NCI-H1436 treated with DMSO at 0.1 percent for 48 hours (cell line): ENCODE results near the gene ANKS1A.
"Not testable (repeated sequence)": the region's sequence is repeated elsewhere in the genome, so short reads cannot be mapped to it uniquely, and the experiment has no call there.

Experiments used
- DNase-seq: peaks from one replicate; lab custom pipeline; 2025; lab: John Stamatoyannopoulos, UW

The ANKS1A gene

DNA sequence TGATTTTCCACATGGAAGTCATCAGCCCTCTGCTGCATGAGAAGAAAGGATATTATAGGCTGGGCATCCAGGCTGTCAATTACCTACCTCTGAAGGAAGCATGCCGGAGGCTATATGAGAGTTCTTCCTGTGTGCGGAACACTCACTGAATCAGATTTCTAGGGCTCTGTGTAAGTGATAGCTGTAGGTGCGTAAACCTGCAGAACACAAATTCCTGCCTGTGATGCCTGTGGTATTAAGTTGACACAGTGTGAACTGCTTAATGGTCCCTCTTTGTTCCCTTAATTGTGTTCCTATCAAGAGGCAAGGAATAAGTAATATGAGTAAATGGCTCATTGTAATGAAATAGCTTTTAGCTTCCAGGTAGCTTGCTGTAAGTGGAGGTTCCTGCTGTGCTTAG is 103.3 kb downstream of the ANKS1A start:
- no peak for DNase-seq

GRCh38 chr6:34993213-34993612 is 104.2 kb downstream of the ANKS1A start:
- DNase-seq = no peak

- no peak for DNase-seq
Observed at GRCh38 chr6:34994693-34995092, 105.6 kb downstream of the ANKS1A start.

DNA sequence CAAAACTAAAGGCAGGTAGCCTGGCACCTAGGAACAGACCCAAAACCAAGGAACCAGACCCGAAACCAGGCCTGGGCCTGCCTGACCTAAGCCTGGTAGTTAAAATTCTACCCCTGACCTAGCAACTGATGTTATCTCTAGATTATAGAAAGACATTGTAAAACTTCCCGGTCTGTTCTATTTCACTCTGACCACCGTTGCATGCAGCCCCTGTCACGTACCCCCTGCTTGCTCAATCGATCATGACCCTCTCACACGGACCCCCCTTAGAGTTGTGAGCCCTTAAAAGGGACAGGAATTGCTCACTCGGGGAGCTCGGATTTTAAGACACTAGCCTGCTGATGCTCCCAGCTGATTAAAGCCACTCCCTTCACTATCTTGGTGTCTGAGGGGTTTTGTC is 109.4 kb downstream of the ANKS1A start:
- DNase-seq = not testable (repeated sequence)

DNA sequence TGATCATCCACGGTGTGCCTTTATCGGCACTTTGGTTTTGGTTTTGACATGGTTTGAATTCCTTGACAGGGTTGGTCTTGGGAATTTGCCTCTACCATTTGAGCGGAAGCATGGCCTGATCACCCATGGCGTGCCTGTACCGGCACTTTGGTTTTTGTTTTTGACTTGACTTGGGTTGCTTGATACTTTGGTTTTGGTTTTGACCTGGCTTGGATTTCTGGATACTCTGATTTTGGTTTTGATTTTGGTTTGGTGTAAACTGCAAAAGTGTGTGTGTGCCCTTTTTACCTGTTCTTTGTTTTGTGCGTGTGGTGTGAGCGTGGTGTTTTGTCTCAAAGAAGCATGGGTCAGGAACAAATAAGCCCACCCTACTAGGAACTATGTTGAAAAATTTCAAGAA is 110.1 kb downstream of the ANKS1A start:
- DNase-seq = not testable (repeated sequence)

GRCh38 chr6:34999962-35000361 is 110.9 kb downstream of the ANKS1A start:
- not testable (repeated sequence) for DNase-seq

DNA sequence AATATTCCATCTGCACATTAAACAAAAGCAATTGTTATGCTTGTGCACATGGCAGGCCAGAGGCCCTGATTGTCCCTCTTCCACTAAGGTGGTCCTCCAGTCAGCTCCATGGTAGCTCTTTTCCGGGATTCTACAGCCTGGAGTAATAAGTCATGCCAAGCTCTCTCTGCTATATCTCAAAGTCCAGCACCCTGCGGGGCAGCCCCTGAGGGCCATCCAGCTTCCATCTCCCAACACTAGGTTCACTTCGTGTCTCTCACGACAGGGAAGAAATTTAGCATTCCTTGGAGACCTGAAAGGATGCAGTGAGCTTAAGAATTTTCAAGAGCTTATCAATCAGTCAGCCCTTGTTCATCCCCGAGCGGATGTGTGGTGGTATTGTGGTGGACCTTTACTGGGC is 112.3 kb downstream of the ANKS1A start:
- not testable (repeated sequence) for DNase-seq

- not testable (repeated sequence) for DNase-seq
Observed at GRCh38 chr6:35003886-35004530, 115.0 kb downstream of the ANKS1A start.

DNA sequence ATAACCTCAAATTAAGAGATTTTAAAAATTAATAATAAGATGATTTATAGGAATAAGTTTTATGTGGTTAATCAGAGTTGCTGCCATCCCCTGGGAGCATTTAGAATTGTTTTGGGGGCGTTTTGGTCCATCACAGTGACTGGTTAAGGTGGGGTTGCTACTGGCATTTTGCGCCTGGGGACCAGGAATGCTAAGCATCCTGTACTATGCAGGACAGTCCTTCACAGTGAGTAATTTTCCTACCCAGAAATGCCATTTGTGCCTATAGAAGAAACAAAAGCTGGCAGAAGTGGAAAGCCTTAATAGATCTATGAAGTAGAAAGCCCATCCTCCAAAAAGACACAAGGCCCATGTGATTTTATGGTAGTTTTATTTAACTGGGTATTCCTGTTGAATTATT is 118.0 kb downstream of the ANKS1A start:
- DNase-seq = no peak

DNA sequence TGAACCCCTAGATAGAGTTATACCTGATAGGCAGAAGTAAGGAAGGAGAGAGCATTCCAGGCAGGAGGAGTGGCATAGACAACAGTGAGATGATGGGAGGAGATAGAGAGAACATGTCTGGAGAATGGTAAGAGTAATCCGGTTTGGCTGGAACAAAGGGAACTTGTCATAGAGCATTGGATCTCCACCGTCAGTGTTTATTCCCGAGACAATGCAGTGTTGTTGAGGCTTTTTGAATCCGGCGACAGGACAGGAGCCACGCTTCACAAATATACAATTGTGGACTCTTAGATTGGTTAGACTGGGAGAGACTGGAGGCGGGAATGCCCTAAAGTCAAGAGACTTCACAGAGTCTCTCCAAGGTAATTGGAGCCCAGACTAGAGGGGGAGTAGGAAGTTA is 119.8 kb downstream of the ANKS1A start:
- DNase-seq = no peak

DNA sequence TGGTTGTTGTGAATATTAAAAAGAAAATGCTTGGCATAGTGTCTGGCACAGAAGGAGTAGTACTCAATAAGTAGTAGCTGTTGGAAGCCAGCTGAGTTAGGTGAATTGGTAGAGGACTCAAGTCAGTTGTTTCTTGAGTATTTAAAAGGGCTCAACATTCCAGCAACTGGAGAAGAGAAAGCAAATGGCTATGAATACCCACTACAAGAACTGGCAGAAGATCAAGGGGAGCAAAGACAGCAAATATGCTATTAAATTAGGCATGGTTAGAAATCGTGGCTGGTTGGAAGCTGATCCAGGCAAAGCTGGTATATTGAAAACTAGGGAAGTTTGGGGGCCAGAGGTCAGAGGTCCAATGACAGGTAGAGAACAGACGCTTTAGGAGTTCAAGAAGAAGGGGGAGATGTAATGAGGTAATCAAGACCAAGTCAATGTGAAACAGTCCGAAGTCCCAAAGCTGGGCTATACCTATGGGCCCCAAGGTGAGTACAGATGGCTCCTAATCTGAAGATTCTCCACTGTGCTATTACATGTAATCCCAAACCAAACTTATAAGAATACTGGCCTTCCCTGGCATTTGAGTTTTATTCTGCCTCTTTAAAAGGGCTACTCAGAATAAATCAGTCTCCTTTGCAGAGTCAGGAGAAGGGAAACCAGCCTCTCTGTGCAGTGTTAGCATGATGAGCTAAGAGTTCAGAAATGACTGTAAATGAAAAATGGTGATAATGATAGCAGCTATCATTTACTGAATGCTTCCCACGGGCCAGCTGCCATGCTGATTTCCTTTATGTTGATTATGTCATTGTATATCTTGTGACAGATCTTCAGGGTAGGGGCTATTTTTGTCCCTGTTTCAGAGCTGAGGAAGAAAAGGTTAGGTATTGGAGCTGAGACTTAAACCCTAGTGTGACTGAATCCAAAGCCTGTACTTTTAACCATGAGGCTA is 122.3 kb downstream of the ANKS1A start:
- DNase-seq = no peak

- no peak for DNase-seq
Observed at GRCh38 chr6:35013701-35014100, 124.6 kb downstream of the ANKS1A start.

GRCh38 chr6:35014341-35014740 is 125.3 kb downstream of the ANKS1A start:
- no peak for DNase-seq

GRCh38 chr6:35014786-35015185 is 125.7 kb downstream of the ANKS1A start:
- DNase-seq = no peak

GRCh38 chr6:35015476-35015875 is 126.4 kb downstream of the ANKS1A start:
- DNase-seq = no peak

- DNase-seq = no peak
Observed at GRCh38 chr6:35015996-35016395, 126.9 kb downstream of the ANKS1A start.

DNA sequence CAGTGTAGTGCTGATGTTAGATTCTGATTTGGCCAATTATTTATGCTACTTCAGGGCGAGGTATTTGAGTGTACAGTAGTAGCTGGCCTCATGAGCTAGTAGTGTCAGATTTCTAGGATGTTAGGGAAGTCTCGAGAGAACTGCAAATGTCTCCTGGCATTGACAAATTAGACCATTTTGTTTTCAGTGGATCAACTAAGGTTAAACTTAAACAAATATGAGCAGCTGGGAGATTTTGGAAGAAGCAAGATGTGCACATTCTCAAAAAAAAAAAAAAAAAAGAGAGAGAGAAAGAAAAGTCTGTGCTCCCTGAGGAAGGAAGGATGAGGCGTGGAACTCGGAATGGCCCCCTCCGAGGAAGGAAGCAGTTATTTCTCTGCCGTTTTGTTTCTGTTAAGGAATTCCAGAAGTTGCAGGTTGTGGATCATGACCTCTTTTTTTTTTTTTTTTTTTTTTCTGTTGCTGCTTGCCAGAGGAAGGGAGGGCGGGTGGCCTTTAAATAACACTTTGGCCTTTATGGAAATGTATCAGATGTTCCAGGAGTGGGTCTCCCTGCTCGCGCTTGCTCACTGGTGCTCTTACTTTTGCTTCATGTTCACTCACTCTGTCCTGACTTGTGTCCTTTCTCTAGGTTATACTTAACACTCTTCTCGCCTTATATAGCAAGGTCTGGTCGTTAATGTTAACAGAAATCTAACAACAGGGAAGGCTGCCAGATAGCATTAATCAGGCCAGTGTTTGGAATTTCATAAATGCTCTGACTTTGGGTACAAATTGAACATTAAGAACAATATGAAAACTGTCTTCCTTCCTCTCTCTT is 127.7 kb downstream of the ANKS1A start:
- DNase-seq = no peak

GRCh38 chr6:35017411-35018181 is 128.5 kb downstream of the ANKS1A start:
- no peak for DNase-seq

GRCh38 chr6:35018182-35018519 is 129.1 kb downstream of the ANKS1A start:
- no peak for DNase-seq

- no peak for DNase-seq
Observed at GRCh38 chr6:35018746-35019145, 129.7 kb downstream of the ANKS1A start.

DNA sequence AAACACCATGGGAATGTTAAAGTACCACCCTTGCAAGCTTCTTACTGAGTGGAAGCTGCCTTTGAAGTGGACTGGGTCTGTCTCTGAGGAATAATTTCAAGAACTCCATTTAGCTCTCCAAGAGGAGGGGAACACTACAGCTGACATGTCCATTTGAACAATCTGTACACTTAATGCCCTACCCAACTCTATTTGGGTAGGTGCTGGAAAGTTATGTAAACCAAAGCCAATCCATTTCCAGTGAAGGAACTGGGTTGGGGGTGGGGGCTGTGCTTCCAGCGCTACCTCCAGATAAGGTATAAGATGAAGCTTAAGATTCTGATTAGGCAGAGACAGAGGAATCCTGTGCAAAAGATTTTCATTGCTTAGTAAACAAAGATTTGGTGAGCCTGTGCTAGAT is 130.1 kb downstream of the ANKS1A start:
- no peak for DNase-seq

DNA sequence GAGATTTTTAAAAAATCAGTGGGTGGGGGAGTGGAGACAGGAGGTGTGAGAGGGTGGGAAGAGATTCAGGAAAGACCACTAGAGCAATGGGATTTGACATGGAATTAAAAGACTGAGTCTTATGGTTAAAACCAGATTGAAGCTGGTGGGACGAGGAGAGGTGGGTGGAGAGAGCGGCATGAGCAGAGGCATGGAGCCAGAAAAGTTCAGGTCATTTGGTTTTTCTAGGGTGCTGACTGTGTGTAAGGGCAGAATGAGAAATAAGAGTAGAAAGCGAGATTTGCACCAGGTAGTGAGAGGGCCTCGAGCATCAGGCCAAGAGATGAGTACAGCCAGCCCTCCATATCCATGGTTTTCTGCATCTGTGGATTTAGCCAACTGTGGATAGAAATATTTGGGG is 130.8 kb downstream of the ANKS1A start:
- DNase-seq = no peak
